HepG2 (cell line): ENCODE data around the gene GALP. TPM values are rescaled to one million over a fixed set of nuclear protein-coding genes. Genes with fewer than 3 reads are reported as not detected.
A peak's percentile ranks its signal among the peaks of the same experiment; 100 is the strongest.

Experiments used
- CHCHD3 ChIP-seq: sonication (generic); formaldehyde crosslinking; IDR thresholded peaks from 2 replicates; pipeline ENCODE4 v1.8.0; 2022; ENCODE audit warnings: mild to moderate bottlenecking, missing genetic modification reagents, moderate library complexity
- EED ChIP-seq: sonication (generic); formaldehyde crosslinking; IDR thresholded peaks from 2 replicates; pipeline ENCODE4 v1.5.0; 2020; ENCODE audit warnings: mild to moderate bottlenecking, missing genetic modification reagents
- FOXC1 ChIP-seq: sonication (generic); formaldehyde crosslinking; IDR thresholded peaks from 2 replicates; pipeline ENCODE4 v1.8.0; 2022; ENCODE audit warnings: mild to moderate bottlenecking, missing genetic modification reagents, borderline replicate concordance
- GABPA ChIP-seq, 2 experiments: IDR thresholded peaks; 2 replicates each; pipeline ENCODE4 v1.6.1; 2011 to 2016; ENCODE audit warnings: low read depth in 2 of 2, low read length in 1 of 2, missing biosample characterization in 1 of 2, missing genetic modification characterization in 1 of 2
- GABPB1 ChIP-seq: IDR thresholded peaks from 2 replicates; pipeline ENCODE4 v1.6.1; 2016; ENCODE audit warnings: mild to moderate bottlenecking, missing genetic modification reagents, moderate library complexity, missing compliant biosample characterization
- JARID2 ChIP-seq: sonication (generic); formaldehyde crosslinking; IDR thresholded peaks from 2 replicates; pipeline ENCODE4 v1.8.1; 2023; ENCODE audit warnings: missing genetic modification reagents, inconsistent platforms; ENCODE audit not compliant: insufficient replicate concordance
- KDM2A ChIP-seq: sonication (generic); formaldehyde crosslinking; IDR thresholded peaks from 2 replicates; pipeline ENCODE4 v1.4.0; 2020; ENCODE audit warnings: low read depth, missing genetic modification reagents, borderline replicate concordance
- KLF15 ChIP-seq: sonication (generic); formaldehyde crosslinking; IDR thresholded peaks from 2 replicates; pipeline ENCODE4 v1.8.1; 2023; ENCODE audit warnings: borderline replicate concordance, mild to moderate bottlenecking, inconsistent platforms, missing genetic modification reagents, mixed read lengths
- KMT2B ChIP-seq: IDR thresholded peaks from 2 replicates; pipeline ENCODE4 v1.6.1; 2016; ENCODE audit warnings: missing genetic modification reagents, missing compliant biosample characterization
- MAFG ChIP-seq: sonication (generic); formaldehyde crosslinking; IDR thresholded peaks from 2 replicates; pipeline ENCODE4 v1.5.1; 2020; ENCODE audit warnings: mild to moderate bottlenecking, missing genetic modification reagents
- MLLT10 ChIP-seq: sonication (generic); formaldehyde crosslinking; IDR thresholded peaks from 2 replicates; pipeline ENCODE4 v1.4.0; 2020; ENCODE audit warnings: missing genetic modification reagents
- NFATC3 ChIP-seq: sonication (generic); formaldehyde crosslinking; IDR thresholded peaks from 2 replicates; pipeline ENCODE4 v1.5.1; 2020; ENCODE audit warnings: mild to moderate bottlenecking, missing genetic modification reagents
- PRPF4 ChIP-seq: fragments of 200-400 bp; formaldehyde crosslinking; IDR thresholded peaks from 2 replicates; pipeline ENCODE4 v1.6.1; 2016; ENCODE audit warnings: low read length, low read depth; ENCODE audit not compliant: poor library complexity, severe bottlenecking
- SRF ChIP-seq: IDR thresholded peaks from 2 replicates; pipeline ENCODE4 v1.6.1; 2011; ENCODE audit warnings: mild to moderate bottlenecking, low read depth, low read length, moderate library complexity
- TEAD3 ChIP-seq: optimal IDR thresholded peaks from 2 replicates; pipeline ENCODE3; 2016; ENCODE audit warnings: borderline replicate concordance
- TERF1 ChIP-seq: sonication (generic); formaldehyde crosslinking; IDR thresholded peaks from 2 replicates; pipeline ENCODE4 v1.8.0; 2022; ENCODE audit warnings: mild to moderate bottlenecking, missing genetic modification reagents, moderate library complexity
- TMF1 ChIP-seq: sonication (generic); formaldehyde crosslinking; IDR thresholded peaks from 2 replicates; pipeline ENCODE4 v1.8.1; 2022; ENCODE audit warnings: low read depth, missing genetic modification reagents
- XBP1 ChIP-seq: sonication (generic); formaldehyde crosslinking; IDR thresholded peaks from 2 replicates; pipeline ENCODE4 v1.5.0; 2020; ENCODE audit warnings: missing genetic modification reagents
- ZFP90 ChIP-seq: sonication (generic); formaldehyde crosslinking; IDR thresholded peaks from 2 replicates; pipeline ENCODE4 v1.8.0; 2022; ENCODE audit warnings: missing genetic modification reagents, mild to moderate bottlenecking, inconsistent platforms, borderline replicate concordance
- ZNF329 ChIP-seq: sonication (generic); formaldehyde crosslinking; IDR thresholded peaks from 2 replicates; pipeline ENCODE4 v1.9.0; 2021; ENCODE audit warnings: low read depth, mild to moderate bottlenecking, missing genetic modification reagents
- ZNF468 ChIP-seq: sonication (generic); formaldehyde crosslinking; IDR thresholded peaks from 2 replicates; pipeline ENCODE4 v1.8.0; 2022; ENCODE audit warnings: mild to moderate bottlenecking, moderate library complexity, missing genetic modification reagents
- ZNF543 ChIP-seq: sonication (generic); formaldehyde crosslinking; IDR thresholded peaks from 2 replicates; pipeline ENCODE4 v1.4.0; 2020; ENCODE audit warnings: mild to moderate bottlenecking, missing genetic modification reagents
- ZNF598 ChIP-seq: sonication (generic); formaldehyde crosslinking; IDR thresholded peaks from 2 replicates; pipeline ENCODE4 v1.5.1; 2020; ENCODE audit warnings: mild to moderate bottlenecking, missing genetic modification reagents, borderline replicate concordance
- ZNF652 ChIP-seq: IDR thresholded peaks from 2 replicates; pipeline ENCODE4 v1.6.1; 2016; ENCODE audit warnings: low read depth, borderline replicate concordance
- ZNF670 ChIP-seq: sonication (generic); formaldehyde crosslinking; IDR thresholded peaks from 2 replicates; pipeline ENCODE4 v1.8.0; 2022; ENCODE audit warnings: mild to moderate bottlenecking, missing genetic modification reagents, borderline replicate concordance
- ZNF749 ChIP-seq: sonication (generic); formaldehyde crosslinking; IDR thresholded peaks from 2 replicates; pipeline ENCODE4 v1.8.0; 2022; ENCODE audit warnings: mild to moderate bottlenecking, missing genetic modification reagents, moderate library complexity, borderline replicate concordance
- ZNF800 ChIP-seq: sonication (generic); formaldehyde crosslinking; IDR thresholded peaks from 2 replicates; pipeline ENCODE4 v1.4.0; 2020; ENCODE audit warnings: missing genetic modification reagents
- ZNF83 ChIP-seq: sonication (generic); formaldehyde crosslinking; IDR thresholded peaks from 2 replicates; pipeline ENCODE4 v1.4.0; 2020; ENCODE audit warnings: missing genetic modification reagents, mild to moderate bottlenecking, borderline replicate concordance
- ZNF891 ChIP-seq: sonication (generic); formaldehyde crosslinking; IDR thresholded peaks from 2 replicates; pipeline ENCODE4 v1.5.0; 2020; ENCODE audit warnings: mild to moderate bottlenecking, missing genetic modification reagents
- polyA plus RNA-seq, 8 experiments: library from polyadenylated mRNA; depleted of rRNA in 3 of 8; stranded (reverse) in 7 of 8; unstranded in 1 of 8; fragments of >200 nt; fragmentation: Illumina TruSeq in 4 of 8; extraction: Trizol in 4 of 8; gene quantifications; 2 replicates each; pipeline versions ENCODE4 v1.2.1 to v1.2.3, GENCODE V29; 2011 to 2016; ENCODE audit warnings: low read depth in 4 of 8, missing spikeins in 1 of 8, mixed read lengths in 1 of 8; ENCODE audit not compliant: insufficient read depth in 1 of 8
- total RNA-seq, 5 experiments: library from RNA; depleted of rRNA; stranded (reverse); fragments of >200 nt; fragmentation: Illumina TruSeq; extraction: Trizol; gene quantifications; 2 replicates each; pipeline ENCODE4 v1.2.3, GENCODE V29; 2016; ENCODE audit warnings: low read depth in 1 of 5

The GALP gene
- total and polyA plus RNA-seq, 2 of the 13 experiments (the other 11 are each of a cell fraction or from before 2014, with no cell fraction given), result not detected

- TF ChIP-seq GABPB1, result peak; percentile 70
- no peak for TF ChIP-seq ZNF652 (CRISPR knock-in tag)
- TF ChIP-seq KDM2A (CRISPR knock-in tag), result 0 out of 2 replicates have a peak, but pooled peaks have one; percentile 34
- peak; percentile 82 for TF ChIP-seq TEAD3 (CRISPR knock-in tag)
- no peak for TF ChIP-seq ZNF598
- no peak; the same call in 1 of the 2 replicates for TF ChIP-seq ZFP90 (CRISPR knock-in tag)
- 0 out of 2 replicates have a peak, but pooled peaks have one; percentile 59 for TF ChIP-seq XBP1
- TF ChIP-seq GABPA (IDR thresholded peaks at IDR 0.05; ENCODE audit: low read depth, low read length), result no peak
- peak; percentile 69 for TF ChIP-seq GABPA (CRISPR knock-in tag; IDR thresholded peaks at IDR 0.05; ENCODE audit: low read depth)
- TF ChIP-seq ZNF891, result no peak
- TF ChIP-seq ZNF468 (CRISPR knock-in tag), result no peak
- TF ChIP-seq JARID2 (CRISPR knock-in tag), result no peak
- peak; percentile 97 for TF ChIP-seq MAFG (CRISPR knock-in tag)
- 0 out of 2 replicates have a peak, but pooled peaks have one; percentile 32 for TF ChIP-seq ZNF329 (CRISPR knock-in tag)
- no peak for TF ChIP-seq ZNF749
- no peak for TF ChIP-seq NFATC3 (CRISPR knock-in tag)
- TF ChIP-seq TMF1, result no peak
- TF ChIP-seq PRPF4, result no peak
- TF ChIP-seq ZNF800 (CRISPR knock-in tag), result 0 out of 2 replicates have a peak, but pooled peaks have one; percentile 35
- 0 out of 2 replicates have a peak, but pooled peaks have one; percentile 50 for TF ChIP-seq CHCHD3
- TF ChIP-seq ZNF670 (CRISPR knock-in tag), result peak; percentile 90; the same call in 1 of the 2 replicates
- 0 out of 2 replicates have a peak, but pooled peaks have one; percentile 59 for TF ChIP-seq ZNF543
- no peak for TF ChIP-seq SRF
- TF ChIP-seq ZNF83 (CRISPR knock-in tag), result peak; percentile 66; the same call in 1 of the 2 replicates
- TF ChIP-seq EED, result no peak
- TF ChIP-seq TERF1, result no peak
- peak; percentile 37; the same call in 1 of the 2 replicates for TF ChIP-seq KMT2B (CRISPR knock-in tag)
- no peak for TF ChIP-seq FOXC1 (CRISPR knock-in tag)
- no peak for TF ChIP-seq MLLT10 (CRISPR knock-in tag)
- TF ChIP-seq KLF15 (CRISPR knock-in tag), result no peak
Observed at GRCh38 chr19:56170261-56170660, 5.5 kb upstream of the GALP start (continued).
